EL (cell line): ENCODE data around the gene CTXN1.

Experiments
- DNase-seq: peaks from one replicate; pipeline ENCODE4 v3.0.0-alpha.2; 2016

The CTXN1 gene

GRCh38 chr19:7897292-7897691 is 28.6 kb downstream of the CTXN1 start:
- no peak for DNase-seq

GRCh38 chr19:7895565-7895964 is 30.4 kb downstream of the CTXN1 start:
- no peak for DNase-seq

- DNase-seq, result no peak
Observed at GRCh38 chr19:7894612-7895309, 31.2 kb downstream of the CTXN1 start.

GRCh38 chr19:7893362-7894101 is 32.4 kb downstream of the CTXN1 start:
- peak; percentile 62 for DNase-seq

GRCh38 chr19:7888826-7889217 is 37.1 kb downstream of the CTXN1 start:
- DNase-seq, result no peak

GRCh38 chr19:7888145-7888825 is 37.6 kb downstream of the CTXN1 start, which contains the start of gene LRRC8E:
Gene LRRC8E, plus strand, starts transcription at chr19:7888510. Its CDS starts 7,094 bp downstream, at chr19:7895604.
- DNase-seq, result peak; percentile 83

GRCh38 chr19:7887408-7888144 is 38.4 kb downstream of the CTXN1 start:
- DNase-seq, result no peak

GRCh38 chr19:7885818-7886217 is 40.1 kb downstream of the CTXN1 start:
- DNase-seq, result no peak

- DNase-seq, result peak; percentile 72
Observed at GRCh38 chr19:7883796-7884570, 42.0 kb downstream of the CTXN1 start.

- no peak for DNase-seq
Observed at GRCh38 chr19:7883105-7883504, 42.8 kb downstream of the CTXN1 start.

GRCh38 chr19:7881910-7882309 is 44.0 kb downstream of the CTXN1 start:
- DNase-seq, result no peak

GRCh38 chr19:7879836-7880235 is 46.1 kb downstream of the CTXN1 start:
- DNase-seq, result no peak

- DNase-seq, result no peak
Observed at GRCh38 chr19:7879111-7879807, 46.7 kb downstream of the CTXN1 start.

- no peak for DNase-seq
Observed at GRCh38 chr19:7877249-7877836, 48.6 kb downstream of the CTXN1 start.

GRCh38 chr19:7874897-7875273 is 51.0 kb downstream of the CTXN1 start:
- DNase-seq, result no peak
